ENCODE results near the gene POC1A.

Gene POC1A

GRCh38 chr3:52051444-52051843 lies 102.8 kb downstream of the POC1A start:
- Histone ChIP-seq H3K36me3 (ENCODE audit: control insufficient read depth in 2 of 2, insufficient read depth in 1 of 2, low read length in 2 of 2) (peaks cover 0 to 69% of the 10 kb centered on the region in 2 experiments; a peak in 1 of 3 replicates), H3K9me3 (ENCODE audit: control insufficient read depth, insufficient read depth, low read depth, low read length) (no peaks in the 10 kb centered on the region), H3K4me3 (ENCODE audit: low read depth, low read length) (no peak overlapping the region), H3K27ac (ENCODE audit: extremely low read depth, low read depth, low read length) (no peak overlapping the region), H3K4me1 (ENCODE audit: control insufficient read depth, insufficient read depth, low read length) (no peaks in the 10 kb centered on the region)
- POLR2A ChIA-PET = interaction anchor here (0.7 kb wide), 1 partner anchor 53 kb away, joined by 3 read pairs; no protein-coding TSS in a partner anchor
- CTCF ChIA-PET = interaction anchor here (0.5 to 2.6 kb wide), 2 partner anchors 38 to 49 kb away, joined by 3 to 24 read pairs; no protein-coding TSS in a partner anchor
- TF ChIP-seq ZBTB20 (tag by site-specific recombination; IDR thresholded peaks at IDR 0.05) (no peak), OVOL3 (tag by site-specific recombination; IDR thresholded peaks at IDR 0.05) (no peak), ZNF19 (tag by site-specific recombination; IDR thresholded peaks at IDR 0.05; ENCODE audit: low read depth) (no peak), KLF10 (tag by site-specific recombination; IDR thresholded peaks at IDR 0.05) (no peak), ZNF529 (tag by site-specific recombination; IDR thresholded peaks at IDR 0.05; ENCODE audit: insufficient replicate concordance) (no peak), ZNF211 (tag by site-specific recombination; IDR thresholded peaks at IDR 0.05; ENCODE audit: low read depth) (no peak), ZNF549 (tag by site-specific recombination; IDR thresholded peaks at IDR 0.05) (no peak), ZNF518A (tag by site-specific recombination; conservative IDR thresholded peaks at IDR 0.05; ENCODE audit: low read depth) (no peak), ZIC2 (tag by site-specific recombination; IDR thresholded peaks at IDR 0.05) (no peak), PRDM4 (tag by site-specific recombination; IDR thresholded peaks at IDR 0.05) (no peak), ZNF10 (tag by site-specific recombination; IDR thresholded peaks at IDR 0.05) (no peak), ZSCAN23 (tag by site-specific recombination; IDR thresholded peaks at IDR 0.05) (no peak), ZNF398 (tag by site-specific recombination; IDR thresholded peaks at IDR 0.05) (no peak)
- TF ChIP-seq, protein P1, sequence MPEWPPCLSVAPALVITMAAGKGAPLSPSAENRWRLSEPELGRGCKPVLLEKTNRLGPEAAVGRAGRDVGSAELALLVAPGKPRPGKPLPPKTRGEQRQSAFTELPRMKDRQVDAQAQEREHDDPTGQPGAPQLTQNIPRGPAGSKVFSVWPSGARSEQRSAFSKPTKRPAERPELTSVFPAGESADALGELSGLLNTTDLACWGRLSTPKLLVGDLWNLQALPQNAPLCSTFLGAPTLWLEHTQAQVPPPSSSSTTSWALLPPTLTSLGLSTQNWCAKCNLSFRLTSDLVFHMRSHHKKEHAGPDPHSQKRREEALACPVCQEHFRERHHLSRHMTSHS (tag by site-specific recombination; IDR thresholded peaks at IDR 0.05) = no peak
- TF ChIP-seq, protein P2, sequence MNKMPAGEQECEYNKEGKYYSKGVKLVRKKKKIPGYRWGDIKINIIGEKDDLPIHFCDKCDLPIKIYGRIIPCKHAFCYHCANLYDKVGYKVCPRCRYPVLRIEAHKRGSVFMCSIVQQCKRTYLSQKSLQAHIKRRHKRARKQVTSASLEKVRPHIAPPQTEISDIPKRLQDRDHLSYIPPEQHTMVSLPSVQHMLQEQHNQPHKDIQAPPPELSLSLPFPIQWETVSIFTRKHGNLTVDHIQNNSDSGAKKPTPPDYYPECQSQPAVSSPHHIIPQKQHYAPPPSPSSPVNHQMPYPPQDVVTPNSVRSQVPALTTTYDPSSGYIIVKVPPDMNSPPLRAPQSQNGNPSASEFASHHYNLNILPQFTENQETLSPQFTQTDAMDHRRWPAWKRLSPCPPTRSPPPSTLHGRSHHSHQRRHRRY (tag by site-specific recombination; IDR thresholded peaks at IDR 0.05) = no peak
- TF ChIP-seq, protein P3, sequence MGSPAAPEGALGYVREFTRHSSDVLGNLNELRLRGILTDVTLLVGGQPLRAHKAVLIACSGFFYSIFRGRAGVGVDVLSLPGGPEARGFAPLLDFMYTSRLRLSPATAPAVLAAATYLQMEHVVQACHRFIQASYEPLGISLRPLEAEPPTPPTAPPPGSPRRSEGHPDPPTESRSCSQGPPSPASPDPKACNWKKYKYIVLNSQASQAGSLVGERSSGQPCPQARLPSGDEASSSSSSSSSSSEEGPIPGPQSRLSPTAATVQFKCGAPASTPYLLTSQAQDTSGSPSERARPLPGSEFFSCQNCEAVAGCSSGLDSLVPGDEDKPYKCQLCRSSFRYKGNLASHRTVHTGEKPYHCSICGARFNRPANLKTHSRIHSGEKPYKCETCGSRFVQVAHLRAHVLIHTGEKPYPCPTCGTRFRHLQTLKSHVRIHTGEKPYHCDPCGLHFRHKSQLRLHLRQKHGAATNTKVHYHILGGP (tag by site-specific recombination; IDR thresholded peaks at IDR 0.05) = no peak
- TF ChIP-seq, protein P4, sequence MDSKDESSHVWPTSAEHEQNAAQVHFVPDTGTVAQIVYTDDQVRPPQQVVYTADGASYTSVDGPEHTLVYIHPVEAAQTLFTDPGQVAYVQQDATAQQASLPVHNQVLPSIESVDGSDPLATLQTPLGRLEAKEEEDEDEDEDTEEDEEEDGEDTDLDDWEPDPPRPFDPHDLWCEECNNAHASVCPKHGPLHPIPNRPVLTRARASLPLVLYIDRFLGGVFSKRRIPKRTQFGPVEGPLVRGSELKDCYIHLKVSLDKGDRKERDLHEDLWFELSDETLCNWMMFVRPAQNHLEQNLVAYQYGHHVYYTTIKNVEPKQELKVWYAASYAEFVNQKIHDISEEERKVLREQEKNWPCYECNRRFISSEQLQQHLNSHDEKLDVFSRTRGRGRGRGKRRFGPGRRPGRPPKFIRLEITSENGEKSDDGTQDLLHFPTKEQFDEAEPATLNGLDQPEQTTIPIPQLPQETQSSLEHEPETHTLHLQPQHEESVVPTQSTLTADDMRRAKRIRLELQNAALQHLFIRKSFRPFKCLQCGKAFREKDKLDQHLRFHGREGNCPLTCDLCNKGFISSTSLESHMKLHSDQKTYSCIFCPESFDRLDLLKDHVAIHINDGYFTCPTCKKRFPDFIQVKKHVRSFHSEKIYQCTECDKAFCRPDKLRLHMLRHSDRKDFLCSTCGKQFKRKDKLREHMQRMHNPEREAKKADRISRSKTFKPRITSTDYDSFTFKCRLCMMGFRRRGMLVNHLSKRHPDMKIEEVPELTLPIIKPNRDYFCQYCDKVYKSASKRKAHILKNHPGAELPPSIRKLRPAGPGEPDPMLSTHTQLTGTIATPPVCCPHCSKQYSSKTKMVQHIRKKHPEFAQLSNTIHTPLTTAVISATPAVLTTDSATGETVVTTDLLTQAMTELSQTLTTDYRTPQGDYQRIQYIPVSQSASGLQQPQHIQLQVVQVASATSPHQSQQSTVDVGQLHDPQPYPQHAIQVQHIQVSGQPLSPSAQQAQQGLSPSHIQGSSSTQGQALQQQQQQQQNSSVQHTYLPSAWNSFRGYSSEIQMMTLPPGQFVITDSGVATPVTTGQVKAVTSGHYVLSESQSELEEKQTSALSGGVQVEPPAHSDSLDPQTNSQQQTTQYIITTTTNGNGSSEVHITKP (tag by site-specific recombination; IDR thresholded peaks at IDR 0.05) = no peak

All from HEK293 (cell line).